Neural cell (in vitro differentiated cells): ENCODE data around the gene POLDIP2. TPM values are rescaled to one million over a fixed set of nuclear protein-coding genes. Genes with fewer than 3 reads are reported as not detected.

Source experiments
- H2AFZ ChIP-seq: fragments of 200-600, 300-800 bp; sonication (generic), shearing (Covaris generic); 2 replicates; pipeline ENCODE4 v1.6.0; 2014; ENCODE audit warnings: low read depth, mild to moderate bottlenecking, antibody characterized with exemption, low read length, moderate library complexity
- H3F3A ChIP-seq: fragments of 200-600 bp; shearing (Covaris generic); 2 replicates; pipeline ENCODE4 v1.6.1; 2016; ENCODE audit warnings: mild to moderate bottlenecking, moderate library complexity, mixed read lengths, antibody characterized with exemption, low read length; ENCODE audit not compliant: insufficient read depth, poor library complexity, severe bottlenecking
- H3K27ac ChIP-seq: fragments of 200-600, 300-800 bp; sonication (generic), shearing (Covaris generic); 2 replicates; pipeline ENCODE4 v1.5.1; 2014; ENCODE audit warnings: mild to moderate bottlenecking, low read length, moderate library complexity
- H3K27me3 ChIP-seq: fragments of 300-800, 200-600 bp; sonication (generic), shearing (Covaris generic); 2 replicates; pipeline ENCODE4 v1.6.0; 2014; ENCODE audit warnings: mild to moderate bottlenecking, low read depth, low read length, moderate library complexity; ENCODE audit not compliant: insufficient read depth
- H3K36me3 ChIP-seq: fragments of 300-800, 200-600 bp; sonication (generic), shearing (Covaris generic); 2 replicates; pipeline ENCODE4 v1.5.1; 2014; ENCODE audit warnings: mild to moderate bottlenecking, antibody characterized with exemption, low read length, moderate library complexity; ENCODE audit not compliant: insufficient read depth
- H3K4me2 ChIP-seq: fragments of 300-800, 200-600 bp; sonication (generic), shearing (Covaris generic); 2 replicates; pipeline ENCODE4 v1.6.0; 2014; ENCODE audit warnings: mild to moderate bottlenecking, low read length
- H3K4me3 ChIP-seq: fragments of 300-800, 200-600 bp; sonication (generic), shearing (Covaris generic); 2 replicates; pipeline ENCODE4 v1.5.1; 2014; ENCODE audit warnings: mild to moderate bottlenecking, low read length, moderate library complexity
- H3K79me2 ChIP-seq: fragments of 200-600 bp; shearing (Covaris generic); replicated peaks from 2 replicates; pipeline ENCODE4 v1.6.0; 2014; ENCODE audit warnings: mild to moderate bottlenecking, low read length, moderate library complexity; ENCODE audit not compliant: insufficient read depth
- H3K9ac ChIP-seq: fragments of 300-800, 200-600 bp; sonication (generic), shearing (Covaris generic); 2 replicates; pipeline ENCODE4 v1.6.1; 2016; ENCODE audit warnings: mild to moderate bottlenecking, low read length, mixed read lengths
- H3K9me2 ChIP-seq: fragments of 200-600 bp; shearing (Covaris generic); 2 replicates; pipeline ENCODE4 v1.6.1; 2016; ENCODE audit warnings: mild to moderate bottlenecking, low read length, mixed read lengths; ENCODE audit not compliant: insufficient read depth
- H3K9me3 ChIP-seq: fragments of 200-600, 300-800 bp; sonication (generic), shearing (Covaris generic); 2 replicates; pipeline ENCODE4 v1.6.1; 2016; ENCODE audit warnings: mild to moderate bottlenecking, mixed run types, low read length, moderate library complexity, mixed read lengths
- H4K20me1 ChIP-seq: fragments of 200-600 bp; shearing (Covaris generic); 2 replicates; pipeline ENCODE4 v1.6.1; 2016; ENCODE audit warnings: mild to moderate bottlenecking, mixed run types; ENCODE audit not compliant: insufficient read depth
- EP300 ChIP-seq: fragments of 450-650 bp; conservative IDR thresholded peaks from 2 replicates; pipeline ENCODE4 v1.6.1; 2014; ENCODE audit warnings: antibody characterized with exemption, mild to moderate bottlenecking, moderate library complexity; ENCODE audit not compliant: poor library complexity, severe bottlenecking
- EZH2 ChIP-seq: fragments of 200-600, 300-800 bp; shearing (Covaris generic), sonication (generic); IDR thresholded peaks from 2 replicates; pipeline ENCODE4 v1.6.1; 2014; ENCODE audit warnings: antibody characterized with exemption, low read length, borderline replicate concordance, mild to moderate bottlenecking; ENCODE audit not compliant: insufficient read depth, poor library complexity, severe bottlenecking
- MXI1 ChIP-seq: fragments of 450-650 bp; conservative IDR thresholded peaks from 2 replicates; pipeline ENCODE4 v1.6.1; 2014; ENCODE audit warnings: antibody characterized with exemption, mild to moderate bottlenecking; ENCODE audit not compliant: poor library complexity, severe bottlenecking
- POLR2AphosphoS5 ChIP-seq: IDR thresholded peaks from 2 replicates; pipeline ENCODE4 v1.6.1; 2012
- RAD21 ChIP-seq: fragments of 450-650 bp; conservative IDR thresholded peaks from 2 replicates; pipeline ENCODE4 v1.6.1; 2014; ENCODE audit warnings: antibody characterized with exemption, mild to moderate bottlenecking, moderate library complexity
- SMC3 ChIP-seq: fragments of 450-650 bp; conservative IDR thresholded peaks from 2 replicates; pipeline ENCODE4 v1.6.1; 2014; ENCODE audit warnings: antibody characterized with exemption, mild to moderate bottlenecking, moderate library complexity; ENCODE audit not compliant: poor library complexity
- TAF1 ChIP-seq: IDR thresholded peaks from 2 replicates; pipeline ENCODE4 v1.6.1; 2012; ENCODE audit warnings: low read depth
- polyA plus RNA-seq: library from polyadenylated mRNA; depleted of rRNA; stranded (reverse); fragments of >200 nt; gene quantifications from 2 replicates; pipeline ENCODE4 v1.2.3, GENCODE V29; 2014
- TF ChIP-seq, protein P1 (sequence below): fragments of 450-650 bp; IDR thresholded peaks from 2 replicates; pipeline ENCODE4 v1.5.1; 2014; ENCODE audit warnings: antibody characterized with exemption, mild to moderate bottlenecking, moderate library complexity; ENCODE audit not compliant: poor library complexity, severe bottlenecking
- TF ChIP-seq, protein P2 (sequence below): IDR thresholded peaks from 2 replicates; pipeline ENCODE4 v1.6.1; 2012; ENCODE audit warnings: borderline replicate concordance

POLDIP2 gene
- polyA plus RNA-seq, 1 donor from 2014 or later, result 75.4 TPM

DNA sequence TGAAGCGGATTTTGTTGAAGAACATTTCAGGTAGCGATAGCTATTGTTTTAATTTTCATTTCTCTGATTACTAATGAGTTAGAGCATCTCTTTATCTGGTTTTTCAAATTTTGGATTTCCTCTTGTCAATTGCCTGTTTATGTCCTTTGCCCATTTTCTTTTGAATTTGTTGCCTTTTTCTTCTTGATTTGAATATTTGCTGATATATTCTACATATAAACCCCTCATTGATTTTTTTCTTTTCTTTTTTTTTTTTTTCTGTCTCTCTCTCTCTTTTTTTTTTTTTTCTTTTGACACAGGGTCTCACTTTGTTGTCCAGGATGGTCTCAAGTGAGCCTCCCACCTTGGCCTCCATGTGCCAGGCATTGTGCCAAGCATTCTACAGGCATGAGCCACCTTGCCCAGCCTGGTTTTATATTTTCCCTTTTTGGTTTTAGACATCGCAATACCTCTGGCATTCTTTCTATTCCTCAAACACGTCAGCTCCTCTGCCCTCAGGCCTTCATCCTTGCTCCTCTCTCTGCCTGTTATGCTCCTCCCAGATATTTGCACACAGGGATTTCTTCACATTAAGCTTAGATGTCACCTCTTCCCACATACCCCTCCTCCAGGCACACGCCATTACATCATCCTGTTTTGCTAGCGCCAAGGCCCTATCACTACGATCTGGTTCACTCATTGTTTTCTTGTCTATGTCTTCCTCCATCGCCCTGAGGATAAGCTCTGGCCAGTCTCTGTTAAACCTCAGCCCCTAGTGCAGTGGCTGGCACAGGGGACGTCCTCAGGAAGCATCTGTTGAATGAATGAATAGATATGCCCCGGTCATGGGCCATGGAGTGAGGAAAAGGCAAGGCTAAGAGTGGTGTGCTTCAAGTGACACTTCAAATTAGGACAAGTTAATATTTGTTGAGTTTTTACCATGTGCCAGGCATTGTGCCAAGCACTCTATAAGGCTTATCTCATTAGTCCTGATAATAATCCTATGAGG is 22.8 kb upstream of the POLDIP2 start:
- Histone ChIP-seq H3K27ac (no peak overlapping the region), H3K36me3 (no peaks in the 10 kb centered on the region), H3K27me3 (no peaks in the 10 kb centered on the region), H3K9me3 (no peaks in the 10 kb centered on the region), H3K79me2 (peaks cover 6% of the 10 kb centered on the region), H2AFZ (no peak overlapping the region), H3K4me2 (no peak overlapping the region), H3K9ac (no peak overlapping the region), H3K9me2 (no peaks in the 10 kb centered on the region), H4K20me1 (no peaks in the 10 kb centered on the region), H3F3A (no peaks in the 10 kb centered on the region), H3K4me3 (no peak overlapping the region)
- TF ChIP-seq EZH2 (no peak), RAD21 (no peak), TAF1 (no peak), EP300 (no peak), MXI1 (no peak), SMC3 (no peak), POLR2AphosphoS5 (no peak)
- TF ChIP-seq, protein P1, sequence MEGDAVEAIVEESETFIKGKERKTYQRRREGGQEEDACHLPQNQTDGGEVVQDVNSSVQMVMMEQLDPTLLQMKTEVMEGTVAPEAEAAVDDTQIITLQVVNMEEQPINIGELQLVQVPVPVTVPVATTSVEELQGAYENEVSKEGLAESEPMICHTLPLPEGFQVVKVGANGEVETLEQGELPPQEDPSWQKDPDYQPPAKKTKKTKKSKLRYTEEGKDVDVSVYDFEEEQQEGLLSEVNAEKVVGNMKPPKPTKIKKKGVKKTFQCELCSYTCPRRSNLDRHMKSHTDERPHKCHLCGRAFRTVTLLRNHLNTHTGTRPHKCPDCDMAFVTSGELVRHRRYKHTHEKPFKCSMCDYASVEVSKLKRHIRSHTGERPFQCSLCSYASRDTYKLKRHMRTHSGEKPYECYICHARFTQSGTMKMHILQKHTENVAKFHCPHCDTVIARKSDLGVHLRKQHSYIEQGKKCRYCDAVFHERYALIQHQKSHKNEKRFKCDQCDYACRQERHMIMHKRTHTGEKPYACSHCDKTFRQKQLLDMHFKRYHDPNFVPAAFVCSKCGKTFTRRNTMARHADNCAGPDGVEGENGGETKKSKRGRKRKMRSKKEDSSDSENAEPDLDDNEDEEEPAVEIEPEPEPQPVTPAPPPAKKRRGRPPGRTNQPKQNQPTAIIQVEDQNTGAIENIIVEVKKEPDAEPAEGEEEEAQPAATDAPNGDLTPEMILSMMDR, result no peak
- TF ChIP-seq, protein P2, sequence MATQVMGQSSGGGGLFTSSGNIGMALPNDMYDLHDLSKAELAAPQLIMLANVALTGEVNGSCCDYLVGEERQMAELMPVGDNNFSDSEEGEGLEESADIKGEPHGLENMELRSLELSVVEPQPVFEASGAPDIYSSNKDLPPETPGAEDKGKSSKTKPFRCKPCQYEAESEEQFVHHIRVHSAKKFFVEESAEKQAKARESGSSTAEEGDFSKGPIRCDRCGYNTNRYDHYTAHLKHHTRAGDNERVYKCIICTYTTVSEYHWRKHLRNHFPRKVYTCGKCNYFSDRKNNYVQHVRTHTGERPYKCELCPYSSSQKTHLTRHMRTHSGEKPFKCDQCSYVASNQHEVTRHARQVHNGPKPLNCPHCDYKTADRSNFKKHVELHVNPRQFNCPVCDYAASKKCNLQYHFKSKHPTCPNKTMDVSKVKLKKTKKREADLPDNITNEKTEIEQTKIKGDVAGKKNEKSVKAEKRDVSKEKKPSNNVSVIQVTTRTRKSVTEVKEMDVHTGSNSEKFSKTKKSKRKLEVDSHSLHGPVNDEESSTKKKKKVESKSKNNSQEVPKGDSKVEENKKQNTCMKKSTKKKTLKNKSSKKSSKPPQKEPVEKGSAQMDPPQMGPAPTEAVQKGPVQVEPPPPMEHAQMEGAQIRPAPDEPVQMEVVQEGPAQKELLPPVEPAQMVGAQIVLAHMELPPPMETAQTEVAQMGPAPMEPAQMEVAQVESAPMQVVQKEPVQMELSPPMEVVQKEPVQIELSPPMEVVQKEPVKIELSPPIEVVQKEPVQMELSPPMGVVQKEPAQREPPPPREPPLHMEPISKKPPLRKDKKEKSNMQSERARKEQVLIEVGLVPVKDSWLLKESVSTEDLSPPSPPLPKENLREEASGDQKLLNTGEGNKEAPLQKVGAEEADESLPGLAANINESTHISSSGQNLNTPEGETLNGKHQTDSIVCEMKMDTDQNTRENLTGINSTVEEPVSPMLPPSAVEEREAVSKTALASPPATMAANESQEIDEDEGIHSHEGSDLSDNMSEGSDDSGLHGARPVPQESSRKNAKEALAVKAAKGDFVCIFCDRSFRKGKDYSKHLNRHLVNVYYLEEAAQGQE, result no peak

DNA sequence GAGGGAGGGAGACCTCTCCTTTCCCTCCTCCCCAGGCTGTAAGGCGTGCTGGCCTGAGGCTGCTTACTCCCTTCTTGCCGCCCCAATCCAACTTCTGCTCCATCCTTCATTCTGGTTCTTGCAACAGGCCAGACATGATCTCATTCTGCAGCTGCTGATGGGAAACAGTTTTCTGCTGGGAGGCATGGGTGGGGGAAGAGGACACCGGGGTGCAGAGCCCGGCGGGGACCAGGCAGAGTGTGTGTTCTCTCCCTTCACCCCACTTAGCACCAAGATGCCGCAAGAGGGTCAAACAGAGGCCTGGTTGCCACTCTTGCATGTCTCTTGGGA is 15.6 kb upstream of the POLDIP2 start:
- Histone ChIP-seq H4K20me1 (no peaks in the 10 kb centered on the region), H3K4me2 (peak overlapping the region; percentile 92), H3K27ac (peak overlapping the region; percentile 96), H3K9me2 (no peaks in the 10 kb centered on the region), H3K79me2 (peaks cover 19% of the 10 kb centered on the region), H3K9ac (peak overlapping the region; percentile 99), H3F3A (peaks cover 3% of the 10 kb centered on the region), H3K9me3 (no peaks in the 10 kb centered on the region), H3K27me3 (no peaks in the 10 kb centered on the region), H3K36me3 (no peaks in the 10 kb centered on the region), H2AFZ (no peak overlapping the region), H3K4me3 (peak overlapping the region; percentile 95)
- TF ChIP-seq SMC3, result no peak
- no peak for TF ChIP-seq RAD21
